A549 (cell line): ENCODE measurements around the gene APOA1. TPM values are rescaled to one million over a fixed set of nuclear protein-coding genes. Genes with fewer than 3 reads are reported as not detected.

Experiments used
- ATAC-seq, 2 experiments: fragments of 200-7000 bp in 1 of 2; fragments of >200 bp in 1 of 2; cut with Nextera tagmentation in 1 of 2; cut with Tn5 transposase in 1 of 2; 3 replicates each; pipeline versions ENCODE4 v1.8.0 to v1.9.1; 2018 to 2020; ENCODE audit warnings: mild to moderate bottlenecking in 1 of 2, moderate library complexity in 1 of 2
- CTCF ChIA-PET: fragments of 300-600 bp; sonication (Branson Sonifier 250); formaldehyde crosslinking; extraction: SDS; loops from one replicate; lab custom pipeline; 2021; ENCODE audit warnings: antibody characterized with exemption, inconsistent platforms; lab: Yijun Ruan, JAX
- POLR2A ChIA-PET: fragments of 350-600 bp; formaldehyde crosslinking; extraction: SDS; loops from one replicate; lab custom pipeline; 2021; ENCODE audit warnings: antibody characterized with exemption, inconsistent platforms; lab: Yijun Ruan, JAX
- DNase-seq, 2 experiments: peaks; one replicate each; pipeline versions ENCODE4 v3.0.0 to v3.0.0-alpha.2; 2011 to 2016; ENCODE audit warnings: low read depth in 1 of 2, low spot score in 1 of 2
- FAIRE-seq: peaks from 2 replicates; lab custom pipeline; 2011; peaks lifted over from hg19 to GRCh38; lab: Jason Lieb, UNC
- H3K27ac ChIP-seq, 2 experiments: fragments of >200 bp; sonication (Bioruptor Twin); formaldehyde crosslinking; 3 replicates each; pipeline ENCODE4 v1.5.1; 2016 to 2017
- H3K4me1 ChIP-seq: fragments of >200 bp; sonication (Bioruptor Twin); formaldehyde crosslinking; 3 replicates; pipeline ENCODE4 v1.6.1; 2016
- H3K4me2 ChIP-seq: fragments of >200 bp; sonication (Bioruptor Twin); formaldehyde crosslinking; 3 replicates; pipeline ENCODE4 v1.6.1; 2016
- H3K4me3 ChIP-seq: fragments of >200 bp; sonication (Bioruptor Twin); formaldehyde crosslinking; 3 replicates; pipeline ENCODE4 v1.5.1; 2016
- H3K9me3 ChIP-seq: fragments of >200 bp; sonication (Bioruptor Twin); formaldehyde crosslinking; 3 replicates; pipeline ENCODE4 v1.6.1; 2016
- BHLHE40 ChIP-seq: IDR thresholded peaks from 2 replicates; pipeline ENCODE4 v1.6.1; 2012; ENCODE audit warnings: low read depth, low read length, inconsistent platforms
- FOSL2 ChIP-seq, 2 experiments: fragments of 450-650 bp in 1 of 2; fragments of >200 bp in 1 of 2; sonication (Bioruptor Twin) in 1 of 2; formaldehyde crosslinking; IDR thresholded peaks; 2 replicates each; pipeline versions ENCODE4 v1.5.0 to v1.6.1; 2016 to 2020; ENCODE audit warnings: mild to moderate bottlenecking in 1 of 2, moderate library complexity in 1 of 2
- GATA3 ChIP-seq: IDR thresholded peaks from 2 replicates; pipeline ENCODE4 v1.6.1; 2012; ENCODE audit warnings: borderline replicate concordance
- HEYL ChIP-seq: fragments of 250-450 bp; sonication (Bioruptor Pico); IDR thresholded peaks from 2 replicates; pipeline ENCODE4 v1.8.0; 2021; ENCODE audit warnings: mild to moderate bottlenecking, moderate library complexity
- HMGXB4 ChIP-seq: fragments of 250-450 bp; sonication (Bioruptor Pico); IDR thresholded peaks from 2 replicates; pipeline ENCODE4 v1.5.0; 2021; ENCODE audit warnings: mild to moderate bottlenecking, moderate library complexity, borderline replicate concordance
- HOXA7 ChIP-seq: fragments of 250-450 bp; sonication (Bioruptor Pico); IDR thresholded peaks from 2 replicates; pipeline ENCODE4 v1.5.0; 2020; ENCODE audit warnings: mild to moderate bottlenecking, moderate library complexity
- HOXB13 ChIP-seq: fragments of 250-450 bp; sonication (Bioruptor Pico); IDR thresholded peaks from 2 replicates; pipeline ENCODE4 v1.5.0; 2020; ENCODE audit warnings: low read depth, mild to moderate bottlenecking, moderate library complexity
- JUN ChIP-seq, 2 experiments: fragments of >200 bp; sonication (Bioruptor Twin); formaldehyde crosslinking; IDR thresholded peaks; 2 replicates in 1 of 2; 3 replicates in 1 of 2; pipeline ENCODE4 v1.6.1; 2016 to 2017
- MAFK ChIP-seq: fragments of 450-650 bp; IDR thresholded peaks from 2 replicates; pipeline ENCODE4 v1.6.1; 2014; ENCODE audit not compliant: partially characterized antibody
- MAZ ChIP-seq: fragments of 150-350 bp; IDR thresholded peaks from 2 replicates; pipeline ENCODE4 v1.6.1; 2014; ENCODE audit warnings: antibody characterized with exemption, low read depth, low read length, borderline replicate concordance
- NPAS2 ChIP-seq: fragments of 250-450 bp; sonication (Bioruptor Pico); IDR thresholded peaks from 2 replicates; pipeline ENCODE4 v1.8.0; 2022; ENCODE audit warnings: mild to moderate bottlenecking, moderate library complexity, borderline replicate concordance
- PHF8 ChIP-seq: fragments of 200-600 bp; sonication (generic); IDR thresholded peaks from 2 replicates; pipeline ENCODE4 v1.6.1; 2016; ENCODE audit warnings: low read depth, mild to moderate bottlenecking, antibody characterized with exemption, moderate library complexity, borderline replicate concordance
- ZC3H11A ChIP-seq: fragments of 450-650 bp; IDR thresholded peaks from 2 replicates; pipeline ENCODE4 v1.6.1; 2014; ENCODE audit warnings: antibody characterized with exemption, mild to moderate bottlenecking
- ZFP36 ChIP-seq: fragments of 450-650 bp; IDR thresholded peaks from 2 replicates; pipeline ENCODE4 v1.6.1; 2014; ENCODE audit warnings: borderline replicate concordance; ENCODE audit not compliant: partially characterized antibody
- WGBS: methylation state at CpG from one replicate; pipeline ENCODE4 v1.1.6; 2017; ENCODE audit errors: missing lambda C conversion rate; 5-methylcytosine and 5-hydroxymethylcytosine counted together
- polyA plus RNA-seq, 4 experiments: library from polyadenylated mRNA; depleted of rRNA in 3 of 4; stranded (reverse); fragments of >200 nt; fragmentation: RNase III in 1 of 4; extraction: RNeasy Plus Mini Kit Qiagen cat#74134 plus additional on column Dnase treatment in 1 of 4; gene quantifications; 2 replicates in 3 of 4; 3 replicates in 1 of 4; pipeline ENCODE4 v1.2.3, GENCODE V29; 2011 to 2017
- TF ChIP-seq, protein P1 (sequence below): IDR thresholded peaks from 2 replicates; pipeline ENCODE4 v1.6.1; 2012; ENCODE audit warnings: low read depth, borderline replicate concordance
- TF ChIP-seq, protein P2 (sequence below): fragments of 150-350 bp; IDR thresholded peaks from 2 replicates; pipeline ENCODE4 v1.6.1; 2014; ENCODE audit warnings: low read depth, mild to moderate bottlenecking, low read length
- TF ChIP-seq, protein P3 (sequence below): IDR thresholded peaks from 2 replicates; pipeline ENCODE4 v1.6.1; 2012

Gene APOA1
- polyA plus RNA-seq, 2 of the 4 experiments (the other 2 are of a cell fraction), result 0.23 TPM; not detected in 1

DNA sequence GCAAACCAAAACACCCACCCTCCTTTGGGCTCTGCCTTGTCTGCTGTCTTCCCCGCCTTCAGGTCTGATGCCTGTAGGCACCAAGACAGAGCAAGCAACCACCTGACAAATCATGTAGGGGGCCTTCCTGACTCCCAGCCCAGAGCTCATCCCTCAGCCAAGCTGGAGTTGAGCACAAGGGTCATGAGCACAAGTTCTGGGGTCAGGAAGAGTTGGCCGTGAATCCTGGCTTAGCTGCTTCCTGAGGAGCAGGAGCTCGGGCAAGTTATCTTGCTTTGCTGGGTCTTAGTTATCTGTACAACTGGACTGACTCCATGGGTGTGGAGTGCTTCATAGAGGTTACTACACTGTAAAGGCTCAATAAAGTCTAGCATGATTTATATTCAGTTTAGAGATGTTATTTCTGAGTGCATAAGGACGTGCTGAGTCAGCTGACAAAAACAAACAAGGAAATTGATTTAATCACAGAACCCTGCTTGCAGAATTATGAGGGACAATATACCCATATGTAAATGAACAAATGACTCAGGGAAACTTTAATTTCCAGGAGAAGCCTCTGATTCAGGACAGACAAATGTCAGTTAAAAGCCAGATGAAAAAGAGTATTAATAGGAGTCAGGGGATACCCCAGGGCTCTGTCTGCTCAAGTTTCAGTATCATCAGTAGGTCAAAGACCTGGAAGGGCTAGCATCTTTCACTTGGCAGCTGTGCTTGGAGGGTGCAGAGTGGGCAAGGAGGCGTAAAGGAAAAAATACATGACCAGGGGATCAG lies 15.0 kb upstream of the APOA1 start:
- Histone ChIP-seq H3K4me3 (no peak overlapping the region), H3K4me1 (0 out of 3 replicates have a peak, but pooled peaks cover 5% of the 10 kb centered on the region), H3K9me3 (no peaks in the 10 kb centered on the region), H3K4me2 (no peak overlapping the region), H3K27ac (no peak overlapping the region)
- ChIA-PET CTCF (interaction anchor here (0.9 kb wide), 2 partner anchors 12 to 61 kb away, joined by 3 read pairs; partner anchors contain the start of gene APOA5), POLR2A (no interaction called here)
- WGBS, result 76% methylated on average over 5 of the region's 5 CpGs
- DNase-seq (no peak), ATAC-seq (no peak), FAIRE-seq (no peak)
- TF ChIP-seq HMGXB4 (CRISPR knock-in tag), result no peak
- TF ChIP-seq MAFK, result peak; percentile 43
- TF ChIP-seq, protein P1, sequence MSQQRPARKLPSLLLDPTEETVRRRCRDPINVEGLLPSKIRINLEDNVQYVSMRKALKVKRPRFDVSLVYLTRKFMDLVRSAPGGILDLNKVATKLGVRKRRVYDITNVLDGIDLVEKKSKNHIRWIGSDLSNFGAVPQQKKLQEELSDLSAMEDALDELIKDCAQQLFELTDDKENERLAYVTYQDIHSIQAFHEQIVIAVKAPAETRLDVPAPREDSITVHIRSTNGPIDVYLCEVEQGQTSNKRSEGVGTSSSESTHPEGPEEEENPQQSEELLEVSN, result no peak

DNA sequence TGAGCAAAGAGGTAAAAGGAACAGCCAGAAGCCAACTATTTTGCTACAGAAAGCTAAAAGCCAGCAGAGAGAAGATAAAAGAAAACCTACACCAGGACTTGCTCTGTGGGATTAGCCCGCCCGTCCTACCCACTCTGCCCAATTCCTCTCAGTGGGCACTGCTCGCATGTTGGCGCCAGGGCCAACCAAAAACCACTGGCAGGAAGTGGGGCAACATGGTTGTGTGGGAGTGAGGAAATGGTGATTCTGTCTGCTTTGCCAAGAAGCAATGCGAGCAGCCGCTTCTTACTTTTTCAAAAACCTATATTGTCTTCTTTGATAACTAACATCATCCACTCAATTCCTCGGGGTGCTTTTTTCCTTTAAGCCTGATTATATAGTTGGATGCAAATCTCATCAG lies 14.2 kb upstream of the APOA1 start:
- TF ChIP-seq BHLHE40 (no peak), GATA3 (no peak), PHF8 (no peak), FOSL2 (IDR thresholded peaks at IDR 0.05) (no peak), FOSL2 (CRISPR knock-in tag; IDR thresholded peaks at IDR 0.05) (no peak), MAZ (no peak), MAFK (no peak), ZC3H11A (no peak), HOXB13 (CRISPR knock-in tag) (no peak), HEYL (CRISPR knock-in tag) (no peak), ZFP36 (no peak), JUN (IDR thresholded peaks at IDR 0.05) (no peak), HMGXB4 (CRISPR knock-in tag) (no peak), HOXA7 (CRISPR knock-in tag) (no peak), NPAS2 (CRISPR knock-in tag) (no peak)
- TF ChIP-seq, protein P2, sequence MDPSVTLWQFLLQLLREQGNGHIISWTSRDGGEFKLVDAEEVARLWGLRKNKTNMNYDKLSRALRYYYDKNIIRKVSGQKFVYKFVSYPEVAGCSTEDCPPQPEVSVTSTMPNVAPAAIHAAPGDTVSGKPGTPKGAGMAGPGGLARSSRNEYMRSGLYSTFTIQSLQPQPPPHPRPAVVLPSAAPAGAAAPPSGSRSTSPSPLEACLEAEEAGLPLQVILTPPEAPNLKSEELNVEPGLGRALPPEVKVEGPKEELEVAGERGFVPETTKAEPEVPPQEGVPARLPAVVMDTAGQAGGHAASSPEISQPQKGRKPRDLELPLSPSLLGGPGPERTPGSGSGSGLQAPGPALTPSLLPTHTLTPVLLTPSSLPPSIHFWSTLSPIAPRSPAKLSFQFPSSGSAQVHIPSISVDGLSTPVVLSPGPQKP, result no peak
- TF ChIP-seq, protein P1, result no peak
- TF ChIP-seq, protein P3, sequence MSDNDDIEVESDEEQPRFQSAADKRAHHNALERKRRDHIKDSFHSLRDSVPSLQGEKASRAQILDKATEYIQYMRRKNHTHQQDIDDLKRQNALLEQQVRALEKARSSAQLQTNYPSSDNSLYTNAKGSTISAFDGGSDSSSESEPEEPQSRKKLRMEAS, result no peak
- Histone ChIP-seq H3K4me2 (no peak overlapping the region), H3K9me3 (no peaks in the 10 kb centered on the region), H3K4me1 (0 out of 3 replicates have a peak, but pooled peaks cover 5% of the 10 kb centered on the region), H3K4me3 (no peak overlapping the region), H3K27ac (no peak overlapping the region)
- ATAC-seq, result no peak
- POLR2A ChIA-PET, result no interaction called here
- 96% methylated on average over 7 of the region's 7 CpGs for WGBS
- CTCF ChIA-PET, result interaction anchor here (2.1 kb wide), 1 partner anchor 254 kb away, joined by 10 read pairs; no protein-coding TSS in a partner anchor
- FAIRE-seq, result no peak
- DNase-seq, result no peak
